AG04449 (cell line): ENCODE measurements around the gene SIGLEC5.

Experiments used
- CTCF ChIA-PET: fragments of 350-600 bp; formaldehyde crosslinking; extraction: SDS; loops from one replicate; lab custom pipeline; 2021; ENCODE audit warnings: antibody characterized with exemption; lab: Yijun Ruan, JAX
- POLR2A ChIA-PET: fragments of 400-600, 350-600 bp; formaldehyde crosslinking; extraction: SDS; loops from one replicate; lab custom pipeline; 2020; ENCODE audit warnings: antibody characterized with exemption, inconsistent platforms; lab: Yijun Ruan, JAX
- DNase-seq: peaks from one replicate; pipeline ENCODE4 v3.0.0-alpha.2; 2010; ENCODE audit warnings: low read depth, low spot score
- H3K4me3 ChIP-seq: 2 replicates; pipeline ENCODE4 v1.5.1; 2011; ENCODE audit warnings: low read depth, mild to moderate bottlenecking, control low read depth, low read length
- TF ChIP-seq, protein P1 (sequence below): IDR thresholded peaks from one replicate; pipeline ENCODE4 v1.5.1; 2011; ENCODE audit warnings: mild to moderate bottlenecking, moderate library complexity, low read length, control low read depth, inconsistent platforms; ENCODE audit not compliant: insufficient read depth; ENCODE audit errors: missing control alignments

SIGLEC5 gene

DNA sequence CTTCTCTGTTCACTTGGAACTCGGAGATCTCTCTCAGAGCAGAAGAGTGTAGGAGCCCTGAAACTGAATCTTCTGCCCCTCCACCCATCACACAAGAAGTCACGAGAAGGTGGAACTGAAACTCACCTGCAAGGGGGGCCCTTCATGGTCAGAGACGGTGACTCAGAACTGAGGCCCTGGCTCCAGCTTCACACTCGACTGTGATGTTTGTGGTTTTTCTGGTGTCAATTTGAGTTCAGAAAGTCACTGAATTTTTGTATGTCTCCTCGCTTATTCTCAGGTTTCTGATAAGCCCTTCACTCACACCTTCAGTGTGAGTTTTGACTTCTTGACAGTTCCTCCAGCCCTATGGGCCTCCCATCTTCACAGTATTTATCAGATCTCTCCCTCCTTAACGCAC is 23.1 kb downstream of the SIGLEC5 start:
- DNase-seq = no peak
- H3K4me3 ChIP-seq = no peak overlapping the region
- POLR2A ChIA-PET = no interaction called here
- TF ChIP-seq, protein P1, sequence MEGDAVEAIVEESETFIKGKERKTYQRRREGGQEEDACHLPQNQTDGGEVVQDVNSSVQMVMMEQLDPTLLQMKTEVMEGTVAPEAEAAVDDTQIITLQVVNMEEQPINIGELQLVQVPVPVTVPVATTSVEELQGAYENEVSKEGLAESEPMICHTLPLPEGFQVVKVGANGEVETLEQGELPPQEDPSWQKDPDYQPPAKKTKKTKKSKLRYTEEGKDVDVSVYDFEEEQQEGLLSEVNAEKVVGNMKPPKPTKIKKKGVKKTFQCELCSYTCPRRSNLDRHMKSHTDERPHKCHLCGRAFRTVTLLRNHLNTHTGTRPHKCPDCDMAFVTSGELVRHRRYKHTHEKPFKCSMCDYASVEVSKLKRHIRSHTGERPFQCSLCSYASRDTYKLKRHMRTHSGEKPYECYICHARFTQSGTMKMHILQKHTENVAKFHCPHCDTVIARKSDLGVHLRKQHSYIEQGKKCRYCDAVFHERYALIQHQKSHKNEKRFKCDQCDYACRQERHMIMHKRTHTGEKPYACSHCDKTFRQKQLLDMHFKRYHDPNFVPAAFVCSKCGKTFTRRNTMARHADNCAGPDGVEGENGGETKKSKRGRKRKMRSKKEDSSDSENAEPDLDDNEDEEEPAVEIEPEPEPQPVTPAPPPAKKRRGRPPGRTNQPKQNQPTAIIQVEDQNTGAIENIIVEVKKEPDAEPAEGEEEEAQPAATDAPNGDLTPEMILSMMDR = no peak
- CTCF ChIA-PET = interaction anchor here (0.6 to 3.0 kb wide), 4 partner anchors 13 to 54 kb away, joined by 3 to 9 read pairs (median 4); no protein-coding TSS in a partner anchor

DNA sequence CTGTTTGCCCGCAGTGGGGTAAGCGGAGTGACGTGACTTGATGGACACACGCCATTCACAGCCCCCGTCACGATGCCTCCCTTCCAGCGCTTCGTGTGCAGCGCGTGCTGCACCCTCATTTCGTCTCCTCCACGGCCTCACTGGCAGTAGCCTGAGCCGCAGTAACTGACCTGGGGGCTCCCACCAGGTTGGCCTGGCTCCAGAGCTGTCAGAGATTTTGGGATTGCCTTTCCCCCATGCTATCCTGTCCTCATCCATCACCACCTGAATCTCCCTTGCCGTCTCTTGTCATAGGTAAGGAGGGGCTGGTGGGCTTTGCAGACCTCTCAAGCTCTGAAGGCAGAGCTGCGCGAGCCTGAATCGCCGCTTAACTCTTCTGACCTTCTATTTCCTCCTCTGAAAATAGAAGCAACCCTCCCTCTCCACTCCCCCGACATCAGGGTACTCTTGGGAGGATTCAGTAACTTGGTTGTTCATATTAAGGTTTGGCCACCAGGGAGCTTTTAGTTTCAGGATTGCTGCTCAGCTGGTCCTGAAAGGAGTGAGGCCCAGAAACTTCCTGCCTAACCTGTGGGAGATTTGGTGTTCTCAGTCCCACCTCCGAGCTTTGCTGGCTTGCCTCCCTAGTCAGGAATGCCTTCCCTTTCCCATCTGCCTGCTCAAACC is 27.9 kb downstream of the SIGLEC5 start:
- no peak overlapping the region for H3K4me3 ChIP-seq
- CTCF ChIA-PET = interaction anchor here (1.2 kb wide), 1 partner anchor 55 kb away, joined by 3 read pairs; no protein-coding TSS in a partner anchor
- POLR2A ChIA-PET = no interaction called here
- TF ChIP-seq, protein P1 = no peak
- DNase-seq = no peak

DNA sequence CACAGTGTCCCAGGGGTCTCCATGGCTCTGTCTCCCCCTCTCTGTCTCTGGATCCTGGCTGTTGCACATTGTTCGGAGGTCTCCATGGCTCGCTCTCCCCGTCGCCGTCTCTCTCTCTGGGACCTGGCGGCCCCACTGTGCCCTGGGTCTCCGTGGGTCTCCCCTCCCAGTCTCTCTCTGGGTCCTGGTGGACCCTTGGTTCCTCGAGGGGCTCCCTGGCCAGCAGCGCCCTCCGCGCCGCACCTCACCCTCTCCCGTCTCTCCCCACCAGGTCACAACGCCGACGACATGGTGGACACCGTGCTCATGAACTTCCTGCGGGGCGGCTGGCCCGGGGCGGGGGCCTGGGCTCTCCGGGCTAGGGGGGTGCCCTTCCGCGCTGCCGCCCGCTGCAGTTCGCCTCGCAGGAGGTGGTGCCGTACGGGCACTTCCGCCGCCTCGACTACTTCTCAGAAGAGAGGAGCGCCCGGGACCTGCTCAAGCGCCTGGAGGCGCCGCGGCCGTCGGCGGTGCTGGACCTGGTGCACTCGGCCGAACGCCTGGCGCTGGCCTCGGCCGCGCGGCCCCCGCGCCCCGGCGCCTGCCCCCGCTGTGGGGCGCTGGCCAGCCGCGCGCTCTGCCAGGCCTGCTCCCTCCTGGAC is 29.1 kb downstream of the SIGLEC5 start:
- DNase-seq = no peak
- ChIA-PET CTCF (interaction anchor here (1.1 to 1.2 kb wide), 2 partner anchors 9 to 13 kb away, joined by 3 to 4 read pairs; no protein-coding TSS in a partner anchor), POLR2A (no interaction called here)
- TF ChIP-seq, protein P1 = no peak
- no peak overlapping the region for H3K4me3 ChIP-seq

DNA sequence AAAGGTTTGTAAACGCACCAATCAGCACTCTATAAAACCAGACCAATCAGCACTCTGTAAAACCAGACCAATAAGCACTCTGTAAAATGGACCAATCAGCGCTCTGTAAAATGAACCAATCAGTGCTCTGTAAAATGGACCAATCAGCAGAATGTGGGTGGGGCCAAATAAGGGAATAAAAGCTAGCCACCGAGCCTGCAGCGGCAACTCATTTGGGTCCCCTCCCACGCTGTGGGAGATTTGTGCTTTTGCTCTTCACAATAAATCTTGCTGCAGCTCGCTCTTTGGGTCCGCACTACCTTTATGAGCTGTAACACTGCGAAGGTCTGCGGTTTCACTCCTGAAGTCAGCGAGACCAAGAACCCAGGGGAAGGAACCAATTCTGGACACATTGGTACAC is 31.1 kb downstream of the SIGLEC5 start:
- ChIA-PET CTCF (interaction anchor here (1.1 to 1.3 kb wide), 2 partner anchors 9 to 62 kb away, joined by 3 read pairs; no protein-coding TSS in a partner anchor), POLR2A (no interaction called here)
- no peak for DNase-seq
- no peak overlapping the region for H3K4me3 ChIP-seq
- TF ChIP-seq, protein P1 = no peak

DNA sequence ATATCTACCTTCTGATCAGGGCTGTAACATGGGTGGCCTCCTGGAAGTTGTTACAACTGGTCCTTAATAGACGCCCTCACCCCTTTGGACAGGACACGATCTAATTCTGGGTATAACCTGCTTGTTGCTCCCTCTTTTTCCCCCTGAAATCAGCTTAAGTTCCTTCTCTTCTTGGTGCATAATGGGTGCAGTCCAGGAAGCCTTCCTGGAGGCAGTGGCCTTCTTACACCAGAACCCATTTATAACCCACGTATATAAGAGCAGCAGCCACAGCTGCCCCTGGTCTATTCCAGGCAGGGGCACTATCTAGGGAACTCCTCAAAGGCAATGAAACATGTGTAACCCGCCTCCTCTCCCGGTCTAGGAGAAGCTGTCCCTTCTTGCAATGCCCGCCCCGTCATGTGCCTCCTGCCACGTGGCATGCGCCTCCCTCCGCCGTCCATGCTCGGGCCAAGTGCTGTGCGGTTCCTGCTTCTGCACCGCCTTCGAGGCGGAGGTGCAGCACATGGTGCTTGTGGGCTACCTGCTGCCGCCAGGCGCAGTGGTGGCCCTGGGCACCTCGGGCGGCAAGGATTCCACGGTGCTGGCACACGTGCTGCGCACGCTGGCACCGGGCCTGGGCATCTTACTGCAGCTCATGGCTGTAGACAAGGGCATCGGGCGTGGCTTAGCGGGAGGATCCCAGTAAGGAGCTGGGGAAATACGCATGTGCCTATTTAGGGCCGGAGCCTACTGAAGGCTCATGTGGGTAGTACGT is 31.9 kb downstream of the SIGLEC5 start:
- POLR2A ChIA-PET = no interaction called here
- CTCF ChIA-PET = no interaction called here

More for the DNA sequence above, 31.9 kb downstream of the SIGLEC5 start:
- DNase-seq = no peak
- no peak overlapping the region for H3K4me3 ChIP-seq
- TF ChIP-seq, protein P1 = no peak
